ENCODE data around the gene SNX5. TPM values are rescaled to one million over a fixed set of nuclear protein-coding genes. Genes with fewer than 3 reads are reported as not detected.

Gene SNX5
- total and polyA plus RNA-seq, 3 donors from 2014 or later, result 72.3 to 116 (median 110) TPM

- WGBS, 2 donors, result 78 to 79% methylated on average over 5 of the region's 5 CpGs
- Histone ChIP-seq H3K4me3 (no peak overlapping the region), H3K9me3 (no peaks in the 10 kb centered on the region), H3K27me3 (no peaks in the 10 kb centered on the region), H3K4me1 (peaks cover 32% of the 10 kb centered on the region), H3K36me3 (ENCODE audit: low read depth, missing control alignments) (no peaks in the 10 kb centered on the region), H3K27ac (peak overlapping the region in 1 of 2 donors; percentile 11)
- intact Hi-C loops (cut with DNase I; ENCODE audit: low total_unique reads), result no loop called here
- DNase-seq, result no peak
- TF ChIP-seq POLR2A (IDR thresholded peaks at IDR 0.05), result no peak
- no peak for TF ChIP-seq CTCF (IDR thresholded peaks at IDR 0.05)
These were observed 10.9 kb downstream of the SNX5 start for GRCh38 chr20:17957505-17958363.

GRCh38 chr20:17956099-17956685 lies 12.4 kb downstream of the SNX5 start:
- TF ChIP-seq POLR2A (IDR thresholded peaks at IDR 0.05), result no peak
- no peak for TF ChIP-seq CTCF (IDR thresholded peaks at IDR 0.05)
- intact Hi-C loops (cut with DNase I; ENCODE audit: low total_unique reads), result no loop called here
- H3K27ac ChIP-seq, result no peak overlapping the region
- no peaks in the 10 kb centered on the region for H3K9me3 ChIP-seq
- H3K36me3 ChIP-seq (ENCODE audit: low read depth, missing control alignments), result no peaks in the 10 kb centered on the region
- H3K4me1 ChIP-seq, result peaks cover 17% of the 10 kb centered on the region
- WGBS, 2 donors, result 82 to 83% methylated on average over 8 of the region's 8 CpGs
- DNase-seq, result no peak
- no peaks in the 10 kb centered on the region for H3K27me3 ChIP-seq
- no peak overlapping the region for H3K4me3 ChIP-seq

GRCh38 chr20:17955302-17955701 lies 13.3 kb downstream of the SNX5 start:
- H3K36me3 ChIP-seq (ENCODE audit: low read depth, missing control alignments), result no peaks in the 10 kb centered on the region
- WGBS, 2 donors, result 63 to 75% methylated on average over 3 of the region's 3 CpGs
- DNase-seq, result no peak
- no peaks in the 10 kb centered on the region for H3K27me3 ChIP-seq
- intact Hi-C loops (cut with DNase I; ENCODE audit: low total_unique reads), result no loop called here
- H3K4me1 ChIP-seq, result peaks cover 13% of the 10 kb centered on the region
- H3K27ac ChIP-seq, result no peak overlapping the region
- no peaks in the 10 kb centered on the region for H3K9me3 ChIP-seq
- TF ChIP-seq POLR2A (IDR thresholded peaks at IDR 0.05) (no peak), CTCF (IDR thresholded peaks at IDR 0.05) (no peak)
- no peak overlapping the region for H3K4me3 ChIP-seq

GRCh38 chr20:17953935-17954334 lies 14.7 kb downstream of the SNX5 start:
- H3K27ac ChIP-seq, result no peak overlapping the region
- H3K4me1 ChIP-seq, result peaks cover 4% of the 10 kb centered on the region
- no peak for DNase-seq
- H3K27me3 ChIP-seq, result no peaks in the 10 kb centered on the region
- H3K4me3 ChIP-seq, result no peak overlapping the region
- WGBS, 2 donors, result 98 to 99% methylated on average over 5 of the region's 5 CpGs
- TF ChIP-seq CTCF (IDR thresholded peaks at IDR 0.05) (no peak), POLR2A (IDR thresholded peaks at IDR 0.05) (no peak)
- intact Hi-C loops (cut with DNase I; ENCODE audit: low total_unique reads), result no loop called here
- H3K9me3 ChIP-seq, result no peaks in the 10 kb centered on the region
- peaks cover under 1% of the 10 kb centered on the region for H3K36me3 ChIP-seq (ENCODE audit: low read depth, missing control alignments)
